Stomach (tissue), 9 donors: ENCODE data around the gene OR9G4. TPM values are rescaled to one million over a fixed set of nuclear protein-coding genes. Genes with fewer than 3 reads are reported as not detected.

ENCODE experiments used
- DNase-seq, 2 donors: peaks; one replicate each; pipeline versions ENCODE4 v3.0.0 to v3.0.0-alpha.2; 2013 to 2019
- H3K27ac ChIP-seq, 5 donors: fragments of 200-600 bp in 4 of 5; sonication (generic) in 4 of 5; one replicate each; pipeline ENCODE4 v1.5.1; 2013 to 2019; ENCODE audit warnings: mild to moderate bottlenecking in 1 of 5, moderate library complexity in 1 of 5
- H3K27me3 ChIP-seq, 3 donors: fragments of 200-600 bp; sonication (generic); one replicate each; pipeline ENCODE4 v1.5.1; 2017 to 2019; ENCODE audit warnings: mixed run types in 1 of 3
- H3K36me3 ChIP-seq, 4 donors: fragments of 200-600 bp; sonication (generic); 1 replicate in 3 of 4; 2 replicates in 1 of 4; pipeline ENCODE4 v1.5.1; 2016 to 2019
- H3K4me1 ChIP-seq, 4 donors: fragments of 200-600 bp; sonication (generic); one replicate each; pipeline ENCODE4 v1.5.1; 2016 to 2019
- H3K4me3 ChIP-seq, 4 donors: fragments of 200-600 bp; sonication (generic) in 3 of 4; one replicate each; pipeline ENCODE4 v1.5.1; 2016 to 2019; ENCODE audit warnings: mild to moderate bottlenecking in 1 of 4
- H3K9me3 ChIP-seq, 4 donors: fragments of 200-600 bp; sonication (generic); one replicate each; pipeline ENCODE4 v1.5.1; 2016 to 2019
- CTCF ChIP-seq, 7 experiments: fragments of 450-650 bp in 4 of 7; fragments of 200-600 bp in 3 of 7; sonication (generic) in 3 of 7; IDR thresholded peaks; one replicate each; pipeline ENCODE4 v1.5.1; 2016 to 2019; ENCODE audit warnings: antibody characterized with exemption in 7 of 7, control low read depth in 2 of 7, mild to moderate bottlenecking in 1 of 7
- EP300 ChIP-seq: sonication (generic); formaldehyde crosslinking; IDR thresholded peaks from one replicate; pipeline ENCODE4 v1.6.1; 2017; ENCODE audit warnings: antibody characterized with exemption
- POLR2A ChIP-seq, 4 donors: fragments of 450-650 bp; IDR thresholded peaks; one replicate each; pipeline ENCODE4 v1.6.1; 2016; ENCODE audit warnings: antibody characterized with exemption in 4 of 4, control low read depth in 2 of 4, mild to moderate bottlenecking in 1 of 4, moderate library complexity in 1 of 4
- POLR2AphosphoS5 ChIP-seq, 3 donors: sonication (generic); formaldehyde crosslinking; IDR thresholded peaks; one replicate each; pipeline ENCODE4 v1.6.1; 2016; ENCODE audit warnings: antibody characterized with exemption in 3 of 3
- WGBS, 5 donors: extraction: QIAGEN DNeasy Blood & Tissue Kit in 3 of 5; methylation state at CpG; one replicate each; pipeline versions ENCODE4 v1.1.5 to v1.1.7; 2013 to 2018; 5-methylcytosine and 5-hydroxymethylcytosine counted together
- intact Hi-C: fragments of 100-400 bp; cut with DNase I; formaldehyde crosslinking; loops from one replicate; pipeline ENCODE4 v1.15.1; 2023; ENCODE audit warnings: low total_unique reads
- polyA plus RNA-seq, 3 donors: library from polyadenylated mRNA; stranded (reverse); fragments of 200-250 nt; gene quantifications; one replicate each; pipeline ENCODE4 v1.2.3, GENCODE V29; 2013
- total RNA-seq, 5 donors: library from RNA; depleted of rRNA; stranded (reverse); fragments of >200 nt; gene quantifications; one replicate each; pipeline versions ENCODE4 v1.1.0 to v1.2.3, GENCODE V29; 2014 to 2016
- donor health status: healthy with polysubstance abuse.
- donor health status: Bipolar disorder and iron deficiency.
- donor health status: healthy.

Gene OR9G4
- total and polyA plus RNA-seq, 8 donors, result not detected

- TF ChIP-seq CTCF (IDR thresholded peaks at IDR 0.05), result no peak
- no peak for TF ChIP-seq EP300
- TF ChIP-seq POLR2A (IDR thresholded peaks at IDR 0.05), result no peak
- no peak for TF ChIP-seq POLR2AphosphoS5 (IDR thresholded peaks at IDR 0.05)
- intact Hi-C loops, result no loop called here
- Histone ChIP-seq H3K27me3 (no peaks in the 10 kb centered on the region), H3K4me1 (no peaks in the 10 kb centered on the region), H3K9me3 (no peaks in the 10 kb centered on the region), H3K27ac (no peak overlapping the region), H3K36me3 (no peaks in the 10 kb centered on the region), H3K4me3 (no peak overlapping the region)
- 70 to 88% (median 83%) methylated on average over 4 of the region's 4 CpGs for WGBS, 5 donors
- DNase-seq, result no peak
Measured at GRCh38 chr11:56764976-56765375, 16.5 kb upstream of the OR9G4 start.

- Histone ChIP-seq H3K27me3 (peaks cover 0 to 4% (median 0%) of the 10 kb centered on the region in 3 donors), H3K4me3 (no peak overlapping the region), H3K27ac (no peak overlapping the region), H3K4me1 (no peaks in the 10 kb centered on the region), H3K9me3 (no peaks in the 10 kb centered on the region), H3K36me3 (no peaks in the 10 kb centered on the region)
- TF ChIP-seq POLR2A (IDR thresholded peaks at IDR 0.05), result no peak
- TF ChIP-seq CTCF (IDR thresholded peaks at IDR 0.05), result no peak
- DNase-seq, result no peak
- 77 to 90% (median 88%) methylated on average over 5 of the region's 5 CpGs for WGBS, 5 donors
- intact Hi-C loops, result no loop called here
Measured at GRCh38 chr11:56751480-56751879, 3.0 kb upstream of the OR9G4 start.

GRCh38 chr11:56750190-56750589 lies 1.7 kb upstream of the OR9G4 start:
- no peaks in the 10 kb centered on the region for H3K9me3 ChIP-seq
- no peak for TF ChIP-seq EP300
- TF ChIP-seq POLR2A (IDR thresholded peaks at IDR 0.05), result no peak
- no peak for TF ChIP-seq CTCF (IDR thresholded peaks at IDR 0.05)
- no peak for TF ChIP-seq POLR2AphosphoS5 (IDR thresholded peaks at IDR 0.05)
- H3K4me3 ChIP-seq, result no peak overlapping the region
- no peaks in the 10 kb centered on the region for H3K36me3 ChIP-seq
- DNase-seq, result no peak
- WGBS, 5 donors, result 77 to 92% (median 91%) methylated on average over 5 of the region's 5 CpGs
- H3K4me1 ChIP-seq, result no peaks in the 10 kb centered on the region
- no peaks in the 10 kb centered on the region for H3K27me3 ChIP-seq
- intact Hi-C loops, result no loop called here
- no peak overlapping the region for H3K27ac ChIP-seq

GRCh38 chr11:56740886-56741285 lies 7.6 kb downstream of the OR9G4 start:
- DNase-seq, result no peak
- no peaks in the 10 kb centered on the region for H3K36me3 ChIP-seq
- no peak overlapping the region for H3K4me3 ChIP-seq
- H3K27ac ChIP-seq, result no peak overlapping the region
- 73 to 87% (median 80%) methylated on average over 4 of the region's 4 CpGs for WGBS, 5 donors
- TF ChIP-seq CTCF (IDR thresholded peaks at IDR 0.05) (no peak), EP300 (no peak), POLR2AphosphoS5 (IDR thresholded peaks at IDR 0.05) (no peak), POLR2A (IDR thresholded peaks at IDR 0.05) (no peak)
- H3K9me3 ChIP-seq, result no peaks in the 10 kb centered on the region
- no peaks in the 10 kb centered on the region for H3K27me3 ChIP-seq
- intact Hi-C loops, result no loop called here
- H3K4me1 ChIP-seq, result no peaks in the 10 kb centered on the region
